Aortic smooth muscle cell (primary cell): ENCODE measurements around the gene KDM4F. TPM values are rescaled to one million over a fixed set of nuclear protein-coding genes. Genes with fewer than 3 reads are reported as not detected.

ENCODE experiments used
- total RNA-seq: library from RNA; depleted of rRNA; stranded (reverse); fragments of >200 nt; gene quantifications from 2 replicates; pipeline ENCODE4 v1.2.3, GENCODE V29; 2014

KDM4F gene
- total RNA-seq, result not detected in 2 replicates

GRCh38 chr11:95049122-95049521 is at the start of gene KDM4F:
Gene KDM4F, plus strand, starts transcription at chr11:95049422.

GRCh38 chr11:95024958-95025357 is 24.3 kb upstream of the KDM4F start, which contains the start of gene KDM4E:
Gene KDM4E, plus strand, starts transcription at chr11:95025258. Its CDS starts 300 bp downstream, at chr11:95025558.

GRCh38 chr11:95066716-95067038 is 17.5 kb downstream of the KDM4F start, which contains the start of gene SRSF8:
Gene SRSF8, plus strand, starts transcription at chr11:95066919. Its CDS starts 308 bp downstream, at chr11:95067227.

GRCh38 chr11:95089620-95090542 is 40.7 kb downstream of the KDM4F start, which contains the start of gene ENDOD1:
Gene ENDOD1, plus strand, starts transcription at chr11:95089846. Its CDS starts 82 bp downstream, at chr11:95089928.

Other genes starting within 250 kb of the KDM4F start
- gene CWC15, start 75.9 kb upstream of the KDM4F start, total RNA-seq, result 41.4 and 49.9 TPM in 2 replicates
- gene KDM4D, start 75.7 kb upstream of the KDM4F start, total RNA-seq, result 0.50 and 0.53 TPM in 2 replicates
- not detected in 2 replicates for gene KDM4E, start 24.2 kb upstream of the KDM4F start, total RNA-seq
- gene SRSF8, start 17.5 kb downstream of the KDM4F start, total RNA-seq, result 15.6 and 16.8 TPM in 2 replicates
- 109 and 125 TPM in 2 replicates for gene ENDOD1, start 40.4 kb downstream of the KDM4F start, total RNA-seq
- gene SESN3, start 181.8 kb downstream of the KDM4F start, total RNA-seq, result 40.4 and 55.0 TPM in 2 replicates